Measurements from ENCODE around the gene RNF223. TPM values are rescaled to one million over a fixed set of nuclear protein-coding genes. Genes with fewer than 3 reads are reported as not detected.

The RNF223 gene
- total and polyA plus RNA-seq, 2 of the 8 experiments (the other 6 are each of a cell fraction or from before 2014, with no cell fraction given) = not detected

DNA sequence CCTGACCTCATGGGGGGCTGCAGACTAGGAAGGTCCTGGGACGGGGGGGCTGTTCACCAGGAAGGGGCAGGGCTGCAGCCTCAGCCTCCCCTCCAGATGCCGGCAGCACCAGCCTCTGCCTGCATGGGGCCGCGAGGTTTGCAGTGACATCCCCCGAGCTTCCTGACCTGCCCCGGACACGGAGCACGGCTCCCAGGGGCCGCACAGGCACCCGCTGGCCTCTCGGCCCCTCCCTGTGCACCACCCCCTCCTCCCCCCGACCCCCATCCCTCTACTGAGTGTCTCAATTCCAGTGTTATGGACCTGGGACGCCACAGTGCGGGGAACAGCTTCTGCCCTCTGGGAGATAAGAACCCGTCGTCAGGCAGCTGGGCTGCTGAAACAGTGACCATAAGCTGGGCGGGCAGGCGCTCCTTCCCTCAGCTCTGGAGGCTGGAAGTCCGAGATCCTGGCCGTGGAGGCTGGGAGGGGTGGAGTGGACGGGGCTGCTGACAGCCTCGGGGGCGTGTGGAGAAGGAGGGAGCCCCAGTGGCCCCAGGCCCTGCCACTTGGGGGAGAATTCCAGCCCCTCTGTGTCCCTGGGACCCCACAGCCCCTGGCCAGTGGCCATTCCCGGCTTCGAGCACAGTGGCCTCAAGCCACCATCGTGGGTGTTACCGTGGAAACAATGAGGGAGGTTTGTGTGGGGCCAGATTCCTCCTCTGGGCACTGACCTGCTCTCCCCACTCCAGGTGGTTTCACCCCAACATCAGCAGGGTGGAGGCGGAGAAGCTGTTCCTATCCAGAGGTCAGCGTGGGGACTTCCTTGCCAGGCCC is 11.6 kb downstream of the RNF223 start:
- DNase-seq (ENCODE audit: low read depth in 1 of 2, low spot score in 2 of 2) = no peak
- H3K4me3 ChIP-seq (ENCODE audit: extremely low read depth in 1 of 4, insufficient read depth in 2 of 4, low read depth in 3 of 4, low read length in 4 of 4) = no peak overlapping the region

More for the DNA sequence above, 11.6 kb downstream of the RNF223 start:
- Histone ChIP-seq H3K79me1 (ENCODE audit: low read depth, low read length) (no peaks in the 10 kb centered on the region), H3K4ac (replicated peaks; ENCODE audit: insufficient read length, low read depth, low read length) (no peak overlapping the region), H2BK15ac (ENCODE audit: low read length) (no peak overlapping the region), H2AFZ (ENCODE audit: low read length) (no peak overlapping the region), H4K5ac (ENCODE audit: insufficient read length, low read depth, low read length) (no peak overlapping the region), H3K9me3 (ENCODE audit: insufficient read depth in 2 of 2, low read depth in 1 of 2, low read length in 1 of 2) (no peaks in the 10 kb centered on the region), H3K36me3 (ENCODE audit: control insufficient read depth in 2 of 4, insufficient read depth in 4 of 4, low read length in 3 of 4) (no peaks in the 10 kb centered on the region), H2BK12ac (ENCODE audit: low read depth, low read length) (no peak overlapping the region), H3K27me3 (replicated peaks in 1 of 4; ENCODE audit: control insufficient read depth in 3 of 4, extremely low read depth in 1 of 4, insufficient read depth in 3 of 4, low read length in 3 of 4) (peaks cover 9 to 49% (median 33%) of the 10 kb centered on the region in 4 experiments), H3K14ac (ENCODE audit: insufficient read length) (no peak overlapping the region), H3K4me1 (replicated peaks in 1 of 4; ENCODE audit: control insufficient read depth in 3 of 4, insufficient read depth in 4 of 4, low read length in 3 of 4) (peaks cover 0 to 18% (median 11%) of the 10 kb centered on the region in 4 experiments; a peak in 5 of 7 replicates), H3K9ac (replicated peaks in 1 of 4; ENCODE audit: extremely low read depth in 1 of 4, low read depth in 3 of 4, low read length in 3 of 4) (no peak overlapping the region), H3K79me2 (ENCODE audit: control insufficient read depth in 1 of 2, insufficient read depth in 2 of 2, low read length in 2 of 2) (no peaks in the 10 kb centered on the region), H3K56ac (replicated peaks; ENCODE audit: insufficient read length, low read depth, low read length) (no peak overlapping the region), H3K27ac (ENCODE audit: low read depth, low read length) (no peak overlapping the region), H4K20me1 (replicated peaks in 1 of 2; ENCODE audit: control insufficient read depth in 1 of 2, insufficient read depth in 2 of 2, low read length in 2 of 2) (peaks cover 0 to 13% of the 10 kb centered on the region in 2 experiments), H3K23me2 (ENCODE audit: low read depth, low read length) (peaks cover 7% of the 10 kb centered on the region; the same call in 1 of the 2 replicates), H3K23ac (ENCODE audit: insufficient read length) (no peak overlapping the region), H2BK120ac (replicated peaks; ENCODE audit: low read depth, low read length) (no peak overlapping the region), H4K91ac (replicated peaks; ENCODE audit: insufficient read length, low read length) (peak overlapping the region; percentile 3), H4K8ac (ENCODE audit: extremely low read depth, insufficient read depth, low read length) (no peak overlapping the region), H2BK5ac (ENCODE audit: low read depth, low read length) (no peak overlapping the region), H2BK20ac (ENCODE audit: low read length) (no peak overlapping the region; the same call in 1 of the 2 replicates), H2AK5ac (ENCODE audit: low read depth, low read length) (no peak overlapping the region), H3K4me2 (ENCODE audit: insufficient read depth in 1 of 2, low read depth in 2 of 2, low read length in 2 of 2) (no peak overlapping the region), H3K18ac (ENCODE audit: extremely low read depth, low read length) (no peak overlapping the region)
- TF ChIP-seq BCL11A (IDR thresholded peaks at IDR 0.05; ENCODE audit: low read depth in 2 of 2, low read length in 2 of 2) (no peak), SRF (IDR thresholded peaks at IDR 0.05; ENCODE audit: low read depth, low read length) (no peak), EGR1 (IDR thresholded peaks at IDR 0.05; ENCODE audit: borderline replicate concordance, low read depth, low read length) (no peak), MAFK (IDR thresholded peaks at IDR 0.05; ENCODE audit: low read depth, low read length) (no peak), POLR2A (IDR thresholded peaks at IDR 0.05; ENCODE audit: control extremely low read depth in 1 of 2, low read depth in 2 of 2, low read length in 2 of 2) (no peak), BACH1 (IDR thresholded peaks at IDR 0.05; ENCODE audit: low read length) (no peak), RAD21 (IDR thresholded peaks at IDR 0.05 in 1 of 2, conservative IDR thresholded peaks at IDR 0.05 in 1 of 2; ENCODE audit: low read depth in 2 of 2, low read length in 2 of 2) (no peak), ATF3 (IDR thresholded peaks at IDR 0.05; ENCODE audit: insufficient read depth, low read depth, low read length) (no peak), TEAD4 (IDR thresholded peaks at IDR 0.05; ENCODE audit: low read depth, low read length) (no peak), PHF8 (conservative IDR thresholded peaks at IDR 0.05; ENCODE audit: low read depth, low read length) (no peak), NRF1 (IDR thresholded peaks at IDR 0.05; ENCODE audit: low read depth, low read length) (no peak)
- POLR2A ChIA-PET (ENCODE audit: partially characterized antibody) = interaction anchor here (1.0 to 3.0 kb wide), 6 partner anchors 22 to 96 kb away, joined by 3 to 17 read pairs (median 4); no protein-coding TSS in a partner anchor
- no peak for FAIRE-seq
- CTCF ChIA-PET (ENCODE audit: partially characterized antibody) = interaction anchor here (0.6 to 10.2 kb wide), 31 partner anchors 7 to 239 kb away, joined by 3 to 80 read pairs (median 5); partner anchors contain the start of genes ISG15 and PERM1
- 79% methylated on average over 18 of the region's 29 CpGs; no CpG with 5 or more reads in 1 of the 2 experiments for WGBS, 2 experiments (ENCODE audit: extremely low coverage in 1 of 2, insufficient coverage in 1 of 2, insufficient read length in 1 of 2, insufficient replicate concordance in 2 of 2, low coverage in 1 of 2, low lambda C conversion rate in 2 of 2, missing lambda C conversion rate in 1 of 2)

Data from H1 (cell line).